Stimulated activated CD4-positive, alpha-beta T cell treated with anti-CD3 and anti-CD28 coated beads, Interleukin-2, amount 100 ng/mL, for 24 hours (primary cell): Measurements from ENCODE around the gene IFFO2.

Source experiments
- DNase-seq, 2 donors: peaks; one replicate each; pipeline ENCODE4 v3.0.0-alpha.2; 2020

IFFO2 gene

GRCh38 chr1:18949686-18950400, 6.6 kb downstream of the IFFO2 start:
- peak; percentile 30 to 37 for DNase-seq

DNA sequence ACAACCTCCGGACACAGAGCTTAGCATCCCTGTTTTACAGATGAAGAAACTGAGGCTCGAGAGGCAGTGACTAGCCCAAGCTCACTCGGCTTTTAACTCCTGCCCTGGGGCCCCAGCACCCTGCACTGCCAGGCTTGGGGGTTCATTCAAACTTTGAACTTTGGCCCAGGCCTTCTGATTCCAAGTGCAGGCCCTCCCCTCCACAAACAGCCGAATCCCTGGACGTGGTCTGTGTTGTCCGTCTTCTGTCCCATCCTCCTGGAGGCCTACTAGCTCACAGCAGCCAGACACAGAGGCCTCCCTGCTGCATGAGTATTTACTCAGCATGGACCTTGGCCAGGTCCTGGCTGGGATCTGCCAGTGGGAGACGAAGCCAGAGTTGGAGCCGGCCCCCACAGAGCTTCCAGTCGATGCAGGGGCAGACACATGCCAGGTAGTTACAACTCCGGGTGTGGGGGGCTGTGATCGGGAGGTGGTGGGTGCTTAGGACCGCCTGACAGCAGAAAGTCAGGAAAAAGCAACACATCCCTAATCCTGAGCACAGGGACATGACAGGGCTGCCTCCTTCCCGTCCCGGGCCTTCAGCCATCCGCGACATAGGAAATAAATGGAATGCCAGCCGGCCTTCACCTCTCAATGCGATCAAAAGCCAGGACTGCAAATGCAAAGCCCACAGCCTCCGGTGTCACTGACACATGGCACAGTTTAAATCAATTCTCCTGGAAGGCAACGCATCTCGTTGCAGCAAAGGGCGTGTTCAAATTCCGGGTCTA, 7.4 kb downstream of the IFFO2 start:
- no peak for DNase-seq

GRCh38 chr1:18948048-18948912, 8.2 kb downstream of the IFFO2 start:
- DNase-seq = peak; percentile 54 to 65

GRCh38 chr1:18947570-18947969, 8.9 kb downstream of the IFFO2 start:
- DNase-seq = no peak

- no peak for DNase-seq
Observed at GRCh38 chr1:18946550-18947381, 9.7 kb downstream of the IFFO2 start.

- no peak for DNase-seq
Observed at GRCh38 chr1:18945401-18945849, 11.1 kb downstream of the IFFO2 start.

DNA sequence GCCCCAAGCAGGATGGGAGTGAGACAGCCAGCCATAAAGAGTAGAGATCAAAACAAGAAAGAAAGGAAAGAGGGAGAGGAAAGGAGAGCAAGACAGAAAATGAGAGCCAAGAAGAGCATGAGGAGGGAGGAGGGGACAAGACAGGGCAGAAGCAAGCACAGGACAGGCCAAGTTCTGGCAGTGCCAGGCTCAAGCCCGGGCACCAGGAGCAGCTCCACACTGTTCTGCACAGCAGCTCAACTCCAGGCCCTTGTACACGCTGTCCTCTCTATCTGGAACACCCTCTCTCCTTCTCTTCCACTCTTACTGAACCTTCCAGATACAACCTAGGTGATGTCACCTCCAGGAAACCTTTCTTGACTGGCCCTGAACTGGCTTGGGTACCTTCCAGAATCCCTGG, 11.7 kb downstream of the IFFO2 start:
- no peak for DNase-seq

GRCh38 chr1:18943914-18944572, 12.4 kb downstream of the IFFO2 start:
- no peak for DNase-seq

- DNase-seq = no peak
Observed at GRCh38 chr1:18943162-18943561, 13.3 kb downstream of the IFFO2 start.

- no peak for DNase-seq
Observed at GRCh38 chr1:18942340-18942739, 14.1 kb downstream of the IFFO2 start.

- no peak for DNase-seq
Observed at GRCh38 chr1:18941221-18942141, 15.0 kb downstream of the IFFO2 start.

DNA sequence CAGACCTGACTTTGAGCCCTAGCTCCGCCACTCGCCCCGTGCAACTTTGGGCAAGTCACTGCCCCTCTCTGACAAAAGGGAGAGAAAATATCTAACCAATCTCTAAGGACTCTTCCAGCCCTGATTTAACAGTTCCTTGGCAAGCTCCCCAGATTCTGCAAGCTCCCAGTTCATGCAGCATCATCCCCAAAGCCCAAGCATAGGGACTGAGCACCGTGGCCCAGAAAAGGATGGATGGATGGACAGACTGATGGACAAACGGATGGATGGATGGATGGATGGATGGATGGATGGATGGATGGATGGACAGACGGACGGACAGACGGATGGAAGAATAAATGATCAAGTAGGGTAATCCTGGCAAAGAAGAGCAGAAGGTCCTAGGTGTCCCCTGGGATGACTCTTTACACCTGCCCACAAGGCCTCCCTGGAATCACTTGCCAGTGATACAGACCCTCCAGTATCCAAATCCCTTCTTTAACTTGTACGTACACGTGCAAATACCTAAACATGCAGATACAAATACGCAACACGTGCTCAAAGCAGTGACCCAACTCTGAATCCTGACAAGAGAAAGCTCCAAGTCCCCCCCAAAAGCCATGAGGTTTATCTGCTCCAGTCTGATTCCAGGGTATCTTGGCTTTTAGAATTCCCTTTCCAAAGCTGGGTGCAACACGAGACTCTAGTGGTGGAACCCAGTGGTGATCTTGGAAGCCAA, 16.0 kb downstream of the IFFO2 start:
- no peak for DNase-seq

- no peak for DNase-seq
Observed at GRCh38 chr1:18939398-18940302, 16.8 kb downstream of the IFFO2 start.

- DNase-seq = no peak
Observed at GRCh38 chr1:18938707-18939070, 17.8 kb downstream of the IFFO2 start.

DNA sequence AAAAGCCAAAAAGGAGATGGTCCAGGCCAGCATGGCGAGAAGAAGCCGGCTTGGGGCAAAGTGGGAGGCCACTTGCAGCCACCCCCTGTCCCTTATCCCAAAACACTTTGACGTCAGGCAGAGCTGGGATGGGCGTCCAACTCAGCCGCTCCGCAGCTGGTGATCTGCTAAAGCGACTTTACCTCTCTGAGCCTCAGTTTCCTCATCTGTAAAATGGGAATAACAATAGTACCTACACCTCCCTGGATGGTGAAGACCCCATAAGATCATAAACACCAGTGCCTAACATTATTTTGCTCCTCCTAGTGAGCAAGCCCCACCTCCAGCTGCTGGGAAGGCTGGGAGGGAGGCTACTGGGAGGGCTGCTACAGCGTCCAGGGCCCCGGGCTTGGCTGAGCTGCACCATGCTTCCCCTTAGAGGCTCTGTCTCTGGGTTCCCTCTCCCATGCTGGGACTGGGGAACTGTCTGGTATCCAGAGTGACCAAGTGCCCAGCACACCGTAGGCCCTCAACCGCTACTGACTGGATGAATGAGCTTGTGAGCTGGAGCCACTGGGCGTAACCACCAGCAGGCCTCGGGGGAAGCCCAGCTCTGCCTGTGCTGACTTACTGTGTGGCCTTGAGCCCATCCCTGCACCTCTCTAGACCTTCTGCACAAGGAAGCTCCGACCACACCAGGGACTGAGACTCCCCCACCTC, 18.3 kb downstream of the IFFO2 start:
- DNase-seq = no peak

DNA sequence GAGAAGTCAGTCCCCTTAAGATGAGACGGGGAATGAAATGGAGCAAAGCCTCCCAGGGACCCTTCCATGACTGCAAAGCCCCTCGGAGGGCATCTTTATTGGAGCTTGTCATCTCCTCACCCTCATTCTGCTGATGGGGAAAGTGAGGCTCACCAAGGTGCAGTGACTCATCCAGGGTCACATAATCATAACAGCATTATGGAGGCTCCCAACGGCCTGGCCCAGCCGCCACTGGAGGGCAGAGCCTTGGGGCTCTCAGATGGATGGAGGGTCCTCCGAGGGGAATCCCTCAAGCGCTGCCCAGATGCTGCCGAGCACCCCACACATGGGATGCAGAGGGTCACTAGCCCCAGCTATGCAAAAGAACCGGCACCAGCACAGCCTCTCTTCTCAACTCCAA, 18.9 kb downstream of the IFFO2 start:
- no peak for DNase-seq

GRCh38 chr1:18936814-18937481, 19.5 kb downstream of the IFFO2 start:
- no peak for DNase-seq

DNA sequence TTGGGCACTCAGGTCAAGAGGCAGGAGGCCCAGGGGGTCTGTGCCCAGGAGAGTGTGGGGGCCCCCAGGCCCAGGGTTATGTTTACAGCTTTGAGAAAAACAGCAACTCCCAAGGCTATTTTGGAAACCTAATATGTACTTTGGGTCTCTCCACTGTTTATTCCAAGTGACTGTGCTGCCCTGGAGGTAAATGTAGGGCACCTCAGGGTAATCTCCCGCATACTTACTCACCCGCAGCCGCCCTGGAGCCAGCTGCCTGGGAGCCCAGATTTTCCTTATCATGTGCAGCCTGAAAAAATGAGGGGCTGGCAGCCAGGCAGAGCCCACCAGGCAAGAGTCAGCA, 20.0 kb downstream of the IFFO2 start:
- no peak for DNase-seq
